HG03439 (cell line): ENCODE results near the gene WEE2.
"Not testable (repeated sequence)": the region's sequence is repeated elsewhere in the genome, so short reads cannot be mapped to it uniquely, and the experiment has no call there.

Experiments used
- ATAC-seq: cut with Tn5 transposase; IDR thresholded peaks from one replicate; pipeline ENCODE4 v1.9.1; 2021; ENCODE audit warnings: mild to moderate bottlenecking, moderate library complexity; ENCODE audit not compliant: unreplicated experiment

Gene WEE2

GRCh38 chr7:141770083-141770583 lies 62.0 kb downstream of the WEE2 start:
- ATAC-seq: not testable (repeated sequence)

- ATAC-seq: no peak
Observed at GRCh38 chr7:141776374-141776773, 68.2 kb downstream of the WEE2 start, which contains the start of gene TAS2R4. Gene TAS2R4, plus strand, starts transcription at chr7:141776674. Its CDS starts 1,815 bp downstream, at chr7:141778489.
